GM12864 (cell line): ENCODE measurements around the gene COL27A1.

Experiments used
- DNase-seq: peaks from one replicate; pipeline ENCODE4 v3.0.0-alpha.2; 2011; ENCODE audit warnings: low read depth
- H3K4me3 ChIP-seq: 2 replicates; pipeline ENCODE4 v1.5.1; 2011; ENCODE audit warnings: mild to moderate bottlenecking, low read depth, low read length, control low read depth
- TF ChIP-seq, protein P1 (sequence below): IDR thresholded peaks from 2 replicates; pipeline ENCODE4 v1.5.1; 2011; ENCODE audit warnings: low read depth, mild to moderate bottlenecking, moderate library complexity, low read length, control low read depth, inconsistent platforms; ENCODE audit errors: missing control alignments

COL27A1 gene

DNA sequence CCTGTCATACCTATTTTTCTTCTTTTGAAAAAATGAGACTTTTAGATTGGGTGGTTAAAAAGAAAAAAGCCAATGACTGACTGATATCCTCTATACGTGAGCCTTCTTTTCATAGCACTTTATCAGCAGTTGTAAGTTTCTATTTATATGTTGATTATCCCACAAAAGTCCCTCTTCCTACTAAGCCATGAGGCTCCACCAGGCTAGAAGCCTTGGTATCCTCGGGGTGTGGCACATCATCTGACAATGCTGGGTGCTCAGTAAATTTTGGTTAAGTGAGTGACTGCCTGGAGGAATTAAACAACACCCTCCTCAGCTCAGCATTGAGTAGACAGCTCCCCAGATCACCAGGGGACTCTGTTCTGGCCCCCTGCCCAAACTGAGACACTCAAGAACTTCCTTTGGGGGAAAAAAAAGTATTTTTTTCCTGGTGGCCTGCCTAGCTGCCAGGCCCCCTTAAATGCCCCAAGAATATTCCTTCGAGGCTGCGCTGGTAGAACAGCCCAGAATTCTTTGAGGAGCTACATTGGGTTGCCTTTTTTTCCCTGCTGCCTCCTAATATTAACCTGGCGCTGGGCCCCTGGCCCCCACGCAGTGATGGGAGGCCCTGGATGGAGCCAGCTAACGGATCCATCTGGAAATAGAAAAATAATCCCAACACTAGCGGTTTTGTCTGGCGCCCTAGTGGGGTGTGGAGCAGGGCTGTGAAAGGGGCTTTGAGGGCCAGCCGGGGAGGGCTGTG is 23.4 kb upstream of the COL27A1 start:
- TF ChIP-seq, protein P1, sequence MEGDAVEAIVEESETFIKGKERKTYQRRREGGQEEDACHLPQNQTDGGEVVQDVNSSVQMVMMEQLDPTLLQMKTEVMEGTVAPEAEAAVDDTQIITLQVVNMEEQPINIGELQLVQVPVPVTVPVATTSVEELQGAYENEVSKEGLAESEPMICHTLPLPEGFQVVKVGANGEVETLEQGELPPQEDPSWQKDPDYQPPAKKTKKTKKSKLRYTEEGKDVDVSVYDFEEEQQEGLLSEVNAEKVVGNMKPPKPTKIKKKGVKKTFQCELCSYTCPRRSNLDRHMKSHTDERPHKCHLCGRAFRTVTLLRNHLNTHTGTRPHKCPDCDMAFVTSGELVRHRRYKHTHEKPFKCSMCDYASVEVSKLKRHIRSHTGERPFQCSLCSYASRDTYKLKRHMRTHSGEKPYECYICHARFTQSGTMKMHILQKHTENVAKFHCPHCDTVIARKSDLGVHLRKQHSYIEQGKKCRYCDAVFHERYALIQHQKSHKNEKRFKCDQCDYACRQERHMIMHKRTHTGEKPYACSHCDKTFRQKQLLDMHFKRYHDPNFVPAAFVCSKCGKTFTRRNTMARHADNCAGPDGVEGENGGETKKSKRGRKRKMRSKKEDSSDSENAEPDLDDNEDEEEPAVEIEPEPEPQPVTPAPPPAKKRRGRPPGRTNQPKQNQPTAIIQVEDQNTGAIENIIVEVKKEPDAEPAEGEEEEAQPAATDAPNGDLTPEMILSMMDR: no peak
- no peak overlapping the region for H3K4me3 ChIP-seq
- no peak for DNase-seq

DNA sequence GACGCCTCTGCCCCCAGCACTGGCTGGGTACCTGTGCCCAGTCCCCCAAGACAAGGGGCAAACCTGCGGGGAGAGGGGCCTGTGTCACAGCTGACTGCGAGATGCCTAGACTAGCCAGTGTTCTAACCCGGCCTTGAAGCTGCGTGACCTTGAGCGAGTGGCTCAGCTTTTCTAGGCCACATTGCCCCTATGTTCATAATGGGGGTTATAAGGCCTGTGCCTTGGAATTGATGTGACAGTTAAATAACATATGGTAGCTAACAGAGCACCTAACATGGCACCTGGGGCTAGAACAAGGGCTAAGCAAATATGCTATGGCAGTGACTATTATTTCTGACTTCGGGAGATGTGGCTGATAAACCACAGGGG is 22.8 kb upstream of the COL27A1 start:
- no peak for DNase-seq
- TF ChIP-seq, protein P1: no peak

DNA sequence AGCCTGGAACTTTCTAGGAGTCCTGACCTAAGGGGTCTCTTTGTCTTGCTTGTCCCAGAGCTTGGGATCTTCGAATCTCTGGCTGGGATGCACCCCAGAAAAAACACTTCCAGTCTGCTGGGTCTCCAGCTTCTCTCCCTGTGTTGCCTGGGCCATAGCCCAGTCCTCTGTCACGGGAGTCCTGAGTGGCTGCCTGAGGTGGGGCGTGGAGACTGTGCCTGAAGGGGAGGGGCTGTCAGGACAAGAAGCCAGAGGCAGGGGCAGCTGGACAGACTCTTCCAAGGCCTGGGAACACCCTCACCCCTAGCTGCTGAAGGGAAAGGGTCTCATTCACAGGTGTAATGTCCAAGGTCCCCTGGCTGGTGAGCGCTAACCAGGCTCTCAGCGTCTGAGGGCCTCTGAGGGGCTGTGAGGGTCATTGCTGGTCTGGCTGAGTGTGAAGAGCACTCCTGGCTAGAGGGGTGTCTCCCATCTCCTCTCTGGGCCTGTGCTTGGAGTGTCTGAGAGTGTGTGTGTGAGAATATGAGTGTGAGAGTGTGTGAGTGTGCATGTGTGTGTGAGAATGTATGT is 20.4 kb upstream of the COL27A1 start:
- no peak for DNase-seq
- H3K4me3 ChIP-seq: no peak overlapping the region
- TF ChIP-seq, protein P1: no peak

More for the DNA sequence above, 22.8 kb upstream of the COL27A1 start:
- no peak overlapping the region for H3K4me3 ChIP-seq

DNA sequence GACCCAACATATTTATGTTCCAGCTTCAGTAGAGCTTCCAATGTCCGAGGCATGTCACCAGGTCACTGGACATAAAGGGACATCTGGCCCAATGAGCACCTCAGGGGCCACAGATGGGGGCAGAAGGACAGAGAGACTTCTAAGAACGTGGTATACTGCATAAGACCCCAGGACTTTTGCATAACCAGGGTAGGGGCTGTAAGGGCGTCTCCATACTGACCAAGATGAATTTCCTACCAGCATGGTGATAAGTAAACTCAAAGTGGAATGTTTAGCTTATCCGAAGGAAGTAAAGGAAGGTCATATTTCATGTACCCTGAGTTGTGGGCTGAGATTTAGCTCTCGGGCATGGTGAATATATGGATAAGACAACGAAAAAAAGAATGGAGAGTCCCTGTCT is 17.5 kb upstream of the COL27A1 start:
- DNase-seq: no peak
- H3K4me3 ChIP-seq: no peak overlapping the region
- TF ChIP-seq, protein P1: no peak

DNA sequence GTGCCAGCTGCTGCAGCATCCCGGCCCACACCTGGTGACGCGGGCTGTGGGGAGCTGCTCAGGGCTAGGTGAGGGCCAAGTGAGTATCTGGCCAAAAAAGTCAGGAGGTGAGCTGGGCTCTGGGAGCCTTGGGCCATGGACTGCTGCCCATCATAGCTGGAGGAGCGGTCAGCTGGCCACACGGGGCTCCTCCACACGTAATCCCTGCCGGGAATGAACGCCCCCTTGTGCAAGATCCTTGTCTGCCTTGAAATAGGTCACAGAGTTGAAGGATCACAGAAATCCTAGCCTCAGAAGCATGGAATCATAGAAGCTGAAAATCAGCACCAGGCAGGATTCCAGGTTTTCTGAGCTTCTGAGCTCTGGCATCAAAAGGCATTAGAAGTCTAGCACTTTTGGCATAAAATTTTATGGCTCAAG is 16.8 kb upstream of the COL27A1 start:
- no peak overlapping the region for H3K4me3 ChIP-seq
- TF ChIP-seq, protein P1: no peak
- DNase-seq: no peak

DNA sequence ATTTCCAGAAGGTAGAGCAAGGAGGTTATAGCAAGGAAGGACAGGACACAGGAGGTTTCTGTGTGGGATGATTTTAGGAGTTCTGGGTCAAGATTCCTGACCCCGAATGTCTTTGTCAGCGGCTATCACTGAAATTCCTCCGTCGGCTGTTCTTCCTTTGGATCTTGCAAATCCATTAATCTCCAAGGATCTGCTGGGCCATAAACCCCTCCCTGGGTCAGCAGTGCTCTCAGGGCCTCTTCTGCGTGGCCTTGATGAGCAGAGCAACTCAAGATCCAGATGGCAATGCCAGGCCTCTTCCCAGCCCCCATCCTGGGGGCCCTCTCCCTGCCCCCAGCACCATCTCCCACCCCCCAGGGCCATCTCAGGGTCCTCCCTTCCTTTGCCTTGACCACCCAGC is 16.3 kb upstream of the COL27A1 start:
- TF ChIP-seq, protein P1: no peak

DNA sequence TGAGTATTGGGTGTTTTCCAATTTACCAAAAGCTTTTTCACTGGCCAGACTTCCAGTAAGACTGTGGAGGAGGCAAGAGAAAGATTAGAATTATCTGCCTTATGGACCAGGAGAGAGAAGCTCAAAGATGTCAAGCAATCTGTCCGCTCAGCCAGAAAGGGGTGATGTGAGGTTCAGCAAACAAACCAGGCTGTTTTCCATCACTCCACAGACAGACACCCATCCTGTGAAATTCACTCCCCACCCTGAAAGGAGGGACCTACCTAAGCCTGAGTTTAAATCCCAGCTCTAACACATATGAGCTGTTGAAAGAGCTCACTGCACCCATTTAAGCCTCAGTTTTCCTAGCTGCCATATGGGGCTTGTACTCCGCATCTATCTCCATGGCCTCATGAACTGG is 14.9 kb upstream of the COL27A1 start:
- TF ChIP-seq, protein P1: no peak
- DNase-seq: no peak
- H3K4me3 ChIP-seq: no peak overlapping the region

More for the DNA sequence above, 16.3 kb upstream of the COL27A1 start:
- H3K4me3 ChIP-seq: no peak overlapping the region
- DNase-seq: no peak
